Measurements from ENCODE around the gene TMEM151A. TPM values are rescaled to one million over a fixed set of nuclear protein-coding genes. Genes with fewer than 3 reads are reported as not detected.
A peak's percentile ranks its signal among the peaks of the same experiment; 100 is the strongest.
"Not testable (repeated sequence)": the region's sequence is repeated elsewhere in the genome, so short reads cannot be mapped to it uniquely, and the experiment has no call there.

TMEM151A gene
- total RNA-seq, 6 donors from 2014 or later, result 0.29 to 1.9 TPM; not detected in 4

DNA sequence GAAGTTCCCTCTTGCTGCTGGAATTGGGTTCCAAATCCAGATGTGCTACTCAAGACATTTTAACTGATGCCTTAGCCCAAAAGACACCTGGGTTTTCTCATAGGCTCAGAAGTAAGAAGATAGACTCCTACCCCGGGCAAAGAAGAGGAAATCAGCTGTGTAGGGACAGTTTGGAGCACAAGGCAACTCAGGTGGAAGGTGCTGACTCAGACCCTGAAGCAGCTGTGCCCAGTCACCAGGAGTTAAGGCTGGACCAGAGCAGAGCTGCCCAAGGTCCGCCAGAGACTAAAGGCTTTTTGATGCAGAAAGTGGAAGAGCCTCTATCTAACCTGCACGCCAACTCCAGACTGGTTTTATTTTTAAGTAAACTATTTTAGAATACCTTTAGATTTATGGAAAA, 43.9 kb upstream of the TMEM151A start:
- no peak overlapping the region for H3K27ac ChIP-seq
- WGBS, 2 donors, result 80 to 91% methylated on average over 3 of the region's 3 CpGs
- no peaks in the 10 kb centered on the region for H3K9me3 ChIP-seq
- no peak for ATAC-seq (ENCODE audit: low FRiP score in 2 of 2)
- TF ChIP-seq POLR2A (IDR thresholded peaks at IDR 0.05) (no peak), POLR2AphosphoS5 (IDR thresholded peaks at IDR 0.05) (no peak), EP300 (IDR thresholded peaks at IDR 0.05) (no peak)
- TF ChIP-seq, protein P1, sequence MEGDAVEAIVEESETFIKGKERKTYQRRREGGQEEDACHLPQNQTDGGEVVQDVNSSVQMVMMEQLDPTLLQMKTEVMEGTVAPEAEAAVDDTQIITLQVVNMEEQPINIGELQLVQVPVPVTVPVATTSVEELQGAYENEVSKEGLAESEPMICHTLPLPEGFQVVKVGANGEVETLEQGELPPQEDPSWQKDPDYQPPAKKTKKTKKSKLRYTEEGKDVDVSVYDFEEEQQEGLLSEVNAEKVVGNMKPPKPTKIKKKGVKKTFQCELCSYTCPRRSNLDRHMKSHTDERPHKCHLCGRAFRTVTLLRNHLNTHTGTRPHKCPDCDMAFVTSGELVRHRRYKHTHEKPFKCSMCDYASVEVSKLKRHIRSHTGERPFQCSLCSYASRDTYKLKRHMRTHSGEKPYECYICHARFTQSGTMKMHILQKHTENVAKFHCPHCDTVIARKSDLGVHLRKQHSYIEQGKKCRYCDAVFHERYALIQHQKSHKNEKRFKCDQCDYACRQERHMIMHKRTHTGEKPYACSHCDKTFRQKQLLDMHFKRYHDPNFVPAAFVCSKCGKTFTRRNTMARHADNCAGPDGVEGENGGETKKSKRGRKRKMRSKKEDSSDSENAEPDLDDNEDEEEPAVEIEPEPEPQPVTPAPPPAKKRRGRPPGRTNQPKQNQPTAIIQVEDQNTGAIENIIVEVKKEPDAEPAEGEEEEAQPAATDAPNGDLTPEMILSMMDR (IDR thresholded peaks at IDR 0.05), result no peak
- no peak overlapping the region for H3K4me3 ChIP-seq
- H3K4me1 ChIP-seq, result no peaks in the 10 kb centered on the region
- H3K36me3 ChIP-seq, result peaks cover 0 to 36% (median 21%) of the 10 kb centered on the region in 4 donors
- no peaks in the 10 kb centered on the region for H3K27me3 ChIP-seq
- no peak for DNase-seq

GRCh38 chr11:66248903-66249302, 42.8 kb upstream of the TMEM151A start:
- Histone ChIP-seq H3K27me3 (no peaks in the 10 kb centered on the region), H3K4me1 (no peaks in the 10 kb centered on the region), H3K27ac (no peak overlapping the region), H3K9me3 (no peaks in the 10 kb centered on the region), H3K4me3 (no peak overlapping the region), H3K36me3 (peaks cover 0 to 25% (median 12%) of the 10 kb centered on the region in 4 donors)
- no peak for ATAC-seq (ENCODE audit: low FRiP score in 2 of 2)
- WGBS, 2 donors, result 90 to 91% methylated on average over 6 of the region's 6 CpGs
- DNase-seq, result no peak
- no peak for TF ChIP-seq POLR2AphosphoS5 (IDR thresholded peaks at IDR 0.05)
- TF ChIP-seq POLR2A (IDR thresholded peaks at IDR 0.05), result no peak
- TF ChIP-seq, protein P1 (IDR thresholded peaks at IDR 0.05), result no peak
- TF ChIP-seq EP300 (IDR thresholded peaks at IDR 0.05), result no peak

DNA sequence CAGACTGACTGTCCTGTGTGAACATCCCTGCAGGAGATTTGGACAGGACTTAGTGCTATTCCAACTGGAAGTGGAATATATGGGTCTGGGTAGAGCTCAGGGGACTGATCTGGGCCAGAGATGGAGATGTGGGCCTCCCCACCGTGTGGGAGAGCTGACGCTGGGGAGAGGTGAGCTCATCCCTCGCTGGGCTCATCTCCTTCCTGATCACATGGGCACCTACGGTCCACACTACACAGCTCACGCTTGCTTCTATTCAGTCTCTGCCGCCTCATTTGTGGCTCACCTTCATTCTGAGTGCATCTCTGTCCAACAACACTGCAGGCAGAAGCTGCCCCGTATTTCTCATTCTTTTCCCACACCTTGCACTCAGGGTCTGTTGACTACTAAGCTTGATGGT, 39.9 kb upstream of the TMEM151A start:
- 72 to 82% methylated on average over 7 of the region's 7 CpGs for WGBS, 2 donors
- H3K27ac ChIP-seq, result no peak overlapping the region
- H3K27me3 ChIP-seq, result no peaks in the 10 kb centered on the region
- TF ChIP-seq POLR2A (IDR thresholded peaks at IDR 0.05), result no peak
- TF ChIP-seq EP300 (IDR thresholded peaks at IDR 0.05), result no peak
- TF ChIP-seq, protein P1 (IDR thresholded peaks at IDR 0.05), result no peak
- no peak for TF ChIP-seq POLR2AphosphoS5 (IDR thresholded peaks at IDR 0.05)
- no peak for ATAC-seq (ENCODE audit: low FRiP score in 2 of 2)
- H3K4me3 ChIP-seq, result no peak overlapping the region
- H3K36me3 ChIP-seq, result peaks cover 0 to 11% (median 0%) of the 10 kb centered on the region in 4 donors
- DNase-seq, result no peak
- H3K4me1 ChIP-seq, result peaks cover 0 to 4% (median 2%) of the 10 kb centered on the region in 4 donors
- no peaks in the 10 kb centered on the region for H3K9me3 ChIP-seq

GRCh38 chr11:66253081-66253480, 38.6 kb upstream of the TMEM151A start:
- WGBS, 2 donors, result 62 to 69% methylated on average over 6 of the region's 6 CpGs
- peaks cover 0 to 11% (median 8%) of the 10 kb centered on the region in 4 donors for H3K4me1 ChIP-seq

DNA sequence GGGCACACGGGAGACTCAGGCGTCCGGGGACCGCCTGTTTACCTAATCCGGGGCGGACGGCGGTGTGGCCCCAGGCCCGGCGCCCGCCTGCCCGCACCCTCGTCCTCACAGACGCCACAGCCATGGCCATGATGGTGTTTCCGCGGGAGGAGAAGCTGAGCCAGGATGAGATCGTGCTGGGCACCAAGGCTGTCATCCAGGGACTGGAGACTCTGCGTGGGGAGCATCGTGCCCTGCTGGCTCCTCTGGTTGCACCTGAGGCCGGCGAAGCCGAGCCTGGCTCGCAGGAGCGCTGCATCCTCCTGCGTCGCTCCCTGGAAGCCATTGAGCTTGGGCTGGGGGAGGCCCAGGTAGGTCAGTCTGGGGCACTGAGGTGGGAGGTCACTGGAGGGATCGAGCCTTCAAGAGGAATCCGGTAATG, 33.2 kb upstream of the TMEM151A start:
- Histone ChIP-seq H3K36me3 (peaks cover 0 to 41% (median 19%) of the 10 kb centered on the region in 4 donors), H3K27me3 (no peaks in the 10 kb centered on the region), H3K4me1 (peaks cover 11 to 20% (median 17%) of the 10 kb centered on the region in 4 donors), H3K4me3 (peak overlapping the region; percentile 80 to 100 (median 93)), H3K27ac (peak overlapping the region; percentile 68 to 85 (median 70)), H3K9me3 (no peaks in the 10 kb centered on the region)
- no peak for DNase-seq
- 11 to 21% methylated on average over 8 to 9 of the region's 28 CpGs for WGBS, 2 donors
- no peak for ATAC-seq (ENCODE audit: low FRiP score in 2 of 2)
- TF ChIP-seq POLR2A (IDR thresholded peaks at IDR 0.05), result no peak
- TF ChIP-seq, protein P1 (IDR thresholded peaks at IDR 0.05), result peak in 1 of 6 experiments; percentile 33

More at GRCh38 chr11:66253081-66253480, 38.6 kb upstream of the TMEM151A start:
- H3K27me3 ChIP-seq; H3K4me3 ChIP-seq; H3K27ac ChIP-seq; H3K36me3 ChIP-seq; H3K9me3 ChIP-seq; DNase-seq; ATAC-seq (ENCODE audit: low FRiP score in 2 of 2): not testable (repeated sequence)
